AG10803 (cell line): ENCODE data around the gene DUSP15.

Source experiments
- DNase-seq: peaks from one replicate; pipeline ENCODE4 v3.0.0; 2010; ENCODE audit warnings: low read depth
- H3K4me3 ChIP-seq: 2 replicates; pipeline ENCODE4 v1.5.1; 2011; ENCODE audit warnings: mild to moderate bottlenecking, low read length, control low read depth
- CTCF ChIP-seq: conservative IDR thresholded peaks from 2 replicates; pipeline ENCODE4 v1.5.1; 2011; ENCODE audit warnings: mild to moderate bottlenecking, low read length, control low read depth, inconsistent platforms

Gene DUSP15

DNA sequence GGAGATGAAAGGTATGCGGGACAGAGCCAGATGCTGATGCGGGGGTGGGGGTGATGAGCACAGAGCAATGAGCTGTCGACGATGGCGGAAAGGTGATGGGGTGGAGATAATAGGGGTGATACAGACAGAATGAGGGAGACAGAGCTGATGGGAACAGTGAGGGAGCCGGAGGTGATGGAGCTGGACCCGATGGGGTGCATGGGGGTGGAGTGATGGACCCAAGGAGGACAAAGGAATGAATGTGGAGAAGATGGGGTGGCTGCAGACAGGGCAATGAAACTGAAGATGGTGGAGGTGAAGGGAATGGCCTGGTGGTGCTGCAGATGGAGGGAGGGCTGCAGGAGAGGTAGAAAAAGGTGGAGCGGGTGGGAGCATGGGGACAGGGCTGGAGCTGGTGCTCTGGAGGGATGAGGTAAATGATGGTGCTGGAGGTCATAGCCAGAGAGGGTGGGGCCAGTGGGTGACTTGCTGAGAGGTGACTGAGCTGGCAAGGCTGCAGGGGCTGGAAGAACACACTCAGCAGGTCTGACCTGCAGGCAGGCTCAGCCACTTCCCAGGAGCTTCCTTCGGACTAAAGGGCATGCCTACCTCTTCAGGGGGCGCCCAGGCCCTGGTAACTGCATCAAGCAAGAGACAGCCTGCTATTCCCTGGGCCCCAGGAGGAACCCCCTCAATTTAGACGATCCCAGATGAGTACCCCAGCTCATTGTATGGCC is 18.9 kb downstream of the DUSP15 start:
- H3K4me3 ChIP-seq = no peak overlapping the region
- TF ChIP-seq CTCF = no peak
- no peak for DNase-seq

DNA sequence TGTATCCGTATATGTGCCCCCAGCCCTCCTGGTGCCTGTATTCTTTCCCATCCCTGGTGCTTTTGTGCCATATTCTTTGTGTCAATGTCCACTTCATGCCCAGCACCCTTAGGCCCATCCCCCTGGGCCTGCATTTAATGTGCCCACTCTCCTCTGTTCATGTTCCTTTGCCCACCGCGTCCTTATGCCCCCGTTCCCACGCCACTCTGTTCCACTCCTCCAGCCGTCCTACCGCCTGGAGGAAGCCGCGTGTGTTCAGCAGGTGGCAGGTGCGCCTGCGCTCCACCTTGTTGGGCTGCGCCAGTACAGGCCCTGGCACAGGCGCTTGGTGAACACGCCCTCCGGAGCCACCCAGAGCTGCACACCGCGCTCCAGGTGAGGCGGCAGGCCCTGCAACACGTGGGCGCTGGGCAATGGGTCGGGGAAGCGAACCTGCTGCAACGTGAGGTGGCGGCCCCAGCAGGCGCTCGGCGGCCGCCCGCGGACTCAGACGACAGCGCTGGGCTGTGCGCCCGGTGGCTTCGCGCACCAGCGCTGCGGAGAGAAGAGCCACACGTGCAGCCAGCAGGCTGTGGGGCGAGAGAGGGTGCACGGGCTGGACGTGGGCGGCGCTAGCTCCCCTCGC is 20.9 kb downstream of the DUSP15 start:
- no peak for DNase-seq
- no peak for TF ChIP-seq CTCF
- no peak overlapping the region for H3K4me3 ChIP-seq

GRCh38 chr20:31848088-31848999 is 22.0 kb downstream of the DUSP15 start:
- DNase-seq = no peak
- no peak for TF ChIP-seq CTCF
- H3K4me3 ChIP-seq = no peak overlapping the region

DNA sequence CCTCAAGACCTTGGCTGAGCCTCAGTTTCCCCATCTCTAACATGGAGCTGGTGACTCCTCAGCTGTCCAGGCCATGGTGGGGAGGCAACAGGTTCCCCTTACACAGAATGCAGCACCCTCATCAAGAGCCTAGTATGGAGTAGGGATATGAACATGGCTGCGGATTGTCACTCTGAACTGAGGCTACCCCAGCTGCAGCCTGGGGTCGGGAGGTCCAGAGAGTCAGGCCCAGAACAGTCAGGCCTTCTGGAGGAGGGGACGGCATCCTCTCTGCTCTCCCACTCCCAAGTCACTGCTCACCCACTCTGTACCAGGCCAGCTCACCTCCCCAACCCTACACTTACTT is 23.6 kb downstream of the DUSP15 start:
- no peak for TF ChIP-seq CTCF
- no peak for DNase-seq

GRCh38 chr20:31845300-31845863 is 24.9 kb downstream of the DUSP15 start, which contains the start of gene FOXS1:
Gene FOXS1 (minus strand): TSS chr20:31845604. CDS start chr20:31845542, 62 bp downstream.
- H3K4me3 ChIP-seq = no peak within 1 kb of the TSS
- no peak for TF ChIP-seq CTCF
- DNase-seq = no peak

More for the DNA sequence above, 23.6 kb downstream of the DUSP15 start:
- H3K4me3 ChIP-seq = no peak overlapping the region

DNA sequence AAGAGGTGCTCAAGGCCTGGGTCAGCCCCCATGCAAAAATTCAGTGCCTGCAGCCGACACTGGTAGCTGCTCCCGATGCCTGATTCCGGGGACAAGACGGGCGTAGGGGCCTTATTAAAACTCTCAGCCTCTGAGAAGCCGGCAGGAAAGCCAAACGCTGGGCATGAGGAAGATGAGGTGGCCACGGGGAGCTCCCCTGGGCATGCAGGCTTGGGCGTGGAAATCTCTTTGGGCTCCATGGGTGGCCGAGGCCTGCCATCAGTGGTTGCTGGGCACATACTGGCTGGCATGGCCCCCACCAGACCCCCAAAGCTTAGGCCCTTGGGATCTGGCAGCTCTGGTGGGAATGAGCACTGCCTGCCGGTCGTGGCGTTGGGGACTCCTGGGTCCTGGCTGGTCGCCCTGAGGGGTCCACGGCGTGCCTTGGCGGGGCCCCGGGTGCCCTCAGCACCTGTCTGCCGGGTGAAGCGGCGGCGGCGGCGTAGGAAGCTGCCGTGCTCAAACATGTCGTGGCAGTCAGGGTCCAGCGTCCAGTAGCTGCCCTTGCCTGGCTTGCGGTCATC is 25.5 kb downstream of the DUSP15 start:
- no peak for DNase-seq
- H3K4me3 ChIP-seq = no peak overlapping the region
- TF ChIP-seq CTCF = no peak
